HG02763 (cell line): ENCODE measurements around the gene LGALS1.
"Not testable (repeated sequence)": the region's sequence is repeated elsewhere in the genome, so short reads cannot be mapped to it uniquely, and the experiment has no call there.

ENCODE experiments used
- ATAC-seq: cut with Tn5 transposase; IDR thresholded peaks from one replicate; pipeline ENCODE4 v1.9.1; 2021; ENCODE audit warnings: mild to moderate bottlenecking, moderate library complexity; ENCODE audit not compliant: unreplicated experiment

Gene LGALS1

DNA sequence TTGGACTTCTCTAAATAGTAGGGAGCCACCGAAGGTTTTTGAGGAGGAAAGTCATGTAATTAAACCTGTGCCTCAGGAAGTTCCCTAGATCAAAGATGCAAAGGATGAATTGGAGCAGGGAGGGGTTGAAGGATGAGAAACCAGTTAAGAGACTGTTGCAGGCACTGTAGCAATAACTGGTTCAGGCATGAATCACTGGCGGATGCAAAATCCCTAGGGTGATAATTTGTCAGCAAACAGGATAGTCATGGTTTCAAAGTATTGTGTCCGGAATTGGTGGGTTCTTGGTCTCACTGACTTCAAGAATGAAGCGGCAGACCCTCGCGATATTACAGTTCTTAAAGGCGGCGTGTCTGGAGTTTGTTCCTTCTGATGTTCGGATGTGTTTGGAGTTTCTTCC, 41.3 kb downstream of the LGALS1 start:
- ATAC-seq, result no peak

DNA sequence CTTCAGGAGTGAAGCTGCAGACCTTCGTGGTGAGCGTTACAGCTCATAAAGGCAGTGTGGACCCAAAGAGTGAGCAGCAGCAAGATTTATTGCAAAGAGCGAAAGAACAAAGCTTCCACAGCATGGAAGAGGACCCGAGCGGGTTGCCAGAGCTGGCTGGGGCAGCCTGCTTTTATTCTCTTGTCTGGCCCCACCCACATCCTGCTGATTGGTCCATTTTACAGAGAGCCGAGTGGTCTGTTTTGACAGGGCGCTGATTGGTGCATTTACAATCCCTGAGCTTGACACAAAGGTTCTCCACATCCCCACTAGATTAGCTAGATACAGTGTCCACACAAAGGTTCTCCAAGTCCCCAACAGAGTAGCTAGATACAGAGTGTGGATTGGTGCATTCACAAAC, 41.8 kb downstream of the LGALS1 start:
- ATAC-seq, result not testable (repeated sequence)

DNA sequence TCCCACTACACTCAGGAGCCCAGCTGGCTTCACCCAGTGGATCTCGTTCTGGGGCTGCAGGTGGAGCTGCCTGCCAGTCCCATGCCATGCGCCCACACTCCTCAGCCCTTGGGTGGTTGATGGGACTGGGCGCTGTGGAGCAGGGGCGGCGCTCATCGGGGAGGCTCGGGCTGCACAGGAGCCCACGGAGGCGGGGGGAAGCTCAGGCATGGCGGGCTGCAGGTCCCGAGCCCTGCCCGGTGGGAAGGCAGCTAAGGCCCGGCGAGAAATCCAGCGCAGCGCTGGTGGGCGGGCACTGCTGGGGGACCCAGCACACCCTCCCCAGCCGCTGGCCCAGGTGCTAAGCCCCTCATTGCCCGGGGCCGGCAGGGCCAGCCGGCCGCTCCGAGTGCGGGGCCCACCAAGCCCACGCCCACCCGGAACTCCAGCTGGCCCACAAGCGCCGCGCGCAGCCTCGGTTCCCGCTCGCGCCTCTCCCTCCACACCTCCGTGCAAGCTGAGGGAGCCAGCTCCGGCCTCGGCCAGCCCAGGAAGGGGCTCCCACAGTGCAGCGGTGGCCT, 42.4 kb downstream of the LGALS1 start:
- ATAC-seq, result not testable (repeated sequence)

DNA sequence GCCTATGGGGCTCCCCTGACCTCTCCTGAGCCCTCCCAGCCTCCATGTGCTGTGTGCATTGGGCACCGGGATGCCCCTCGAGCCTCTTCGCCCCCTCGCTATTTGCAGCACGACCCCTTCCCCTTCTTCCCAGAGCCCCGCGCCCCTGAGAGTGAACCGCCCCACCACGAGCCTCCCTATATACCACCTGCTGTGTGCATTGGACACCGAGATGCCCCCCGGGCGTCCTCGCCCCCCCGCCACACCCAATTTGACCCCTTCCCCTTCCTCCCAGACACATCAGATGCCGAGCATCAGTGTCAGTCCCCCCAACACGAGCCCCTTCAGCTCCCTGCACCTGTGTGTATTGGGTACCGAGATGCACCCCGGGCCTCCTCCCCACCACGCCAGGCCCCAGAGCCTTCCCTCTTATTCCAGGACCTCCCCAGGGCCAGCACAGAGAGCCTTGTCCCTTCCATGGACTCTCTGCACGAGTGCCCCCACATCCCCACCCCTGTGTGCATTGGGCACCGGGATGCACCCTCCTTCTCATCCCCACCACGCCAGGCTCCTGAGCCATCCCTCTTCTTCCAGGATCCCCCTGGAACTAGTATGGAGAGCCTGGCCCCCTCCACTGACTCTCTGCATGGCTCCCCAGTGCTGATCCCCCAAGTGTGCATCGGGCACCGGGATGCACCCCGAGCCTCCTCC, 50.3 kb downstream of the LGALS1 start:
- no peak for ATAC-seq

DNA sequence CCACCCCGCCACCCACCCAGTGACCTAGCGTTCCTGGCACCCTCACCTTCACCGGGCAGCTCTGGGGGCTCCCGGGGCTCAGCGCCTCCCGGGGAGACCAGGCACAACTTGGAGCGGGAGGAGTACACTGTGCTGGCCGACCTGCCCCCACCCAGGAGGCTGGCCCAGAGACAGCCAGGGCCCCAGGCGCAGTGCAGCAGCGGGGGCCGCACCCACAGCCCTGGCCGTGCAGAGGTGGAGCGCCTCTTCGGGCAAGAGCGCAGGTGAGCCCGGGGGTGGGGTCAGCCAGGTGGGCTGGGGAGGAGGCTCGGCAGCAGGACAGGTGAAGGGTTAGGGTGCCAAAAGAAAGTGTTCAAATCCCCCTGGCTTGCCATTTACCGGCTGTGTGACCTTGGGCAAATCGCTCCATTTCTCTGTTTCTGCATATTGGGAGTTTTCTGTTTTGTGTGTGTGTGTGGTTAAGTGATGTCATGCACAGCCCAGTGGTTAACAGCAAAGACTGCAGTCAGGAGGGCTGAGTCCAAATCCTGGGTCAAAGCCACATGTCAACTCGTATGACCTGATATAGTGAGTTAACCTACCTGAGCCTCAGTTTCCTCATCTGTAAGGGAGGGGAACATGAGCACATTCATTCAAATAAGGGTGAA, 50.9 kb downstream of the LGALS1 start:
- ATAC-seq, result no peak

DNA sequence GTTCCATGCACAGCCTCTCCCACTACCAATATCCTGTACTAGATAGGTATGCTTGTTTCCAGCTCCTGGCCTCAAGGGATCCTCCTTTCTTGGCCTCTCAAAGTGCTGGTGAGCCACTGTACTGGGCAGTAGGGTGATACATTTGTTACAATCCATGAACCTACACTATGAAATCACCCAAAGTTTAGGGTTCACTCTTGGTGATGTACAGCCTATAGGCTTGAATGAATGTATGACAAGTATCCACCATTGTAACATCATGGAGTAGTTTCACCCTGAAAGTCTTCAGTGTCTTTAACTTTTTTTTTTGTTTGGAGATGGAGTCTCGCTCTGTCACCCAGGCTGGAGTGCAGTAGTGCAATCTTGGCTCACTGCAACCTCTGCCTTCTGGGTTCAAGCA, 53.2 kb downstream of the LGALS1 start:
- ATAC-seq, result no peak
